Stimulated activated CD8-positive, alpha-beta memory T cell treated with anti-CD3 and anti-CD28 coated beads, Interleukin-15, amount 100 ng/mL, for 1 hour (primary cell): ENCODE results near the gene PHOX2A.

Source experiments
- DNase-seq: peaks from one replicate; pipeline ENCODE4 v3.0.0-alpha.2; 2020; ENCODE audit warnings: low read depth

PHOX2A gene

DNA sequence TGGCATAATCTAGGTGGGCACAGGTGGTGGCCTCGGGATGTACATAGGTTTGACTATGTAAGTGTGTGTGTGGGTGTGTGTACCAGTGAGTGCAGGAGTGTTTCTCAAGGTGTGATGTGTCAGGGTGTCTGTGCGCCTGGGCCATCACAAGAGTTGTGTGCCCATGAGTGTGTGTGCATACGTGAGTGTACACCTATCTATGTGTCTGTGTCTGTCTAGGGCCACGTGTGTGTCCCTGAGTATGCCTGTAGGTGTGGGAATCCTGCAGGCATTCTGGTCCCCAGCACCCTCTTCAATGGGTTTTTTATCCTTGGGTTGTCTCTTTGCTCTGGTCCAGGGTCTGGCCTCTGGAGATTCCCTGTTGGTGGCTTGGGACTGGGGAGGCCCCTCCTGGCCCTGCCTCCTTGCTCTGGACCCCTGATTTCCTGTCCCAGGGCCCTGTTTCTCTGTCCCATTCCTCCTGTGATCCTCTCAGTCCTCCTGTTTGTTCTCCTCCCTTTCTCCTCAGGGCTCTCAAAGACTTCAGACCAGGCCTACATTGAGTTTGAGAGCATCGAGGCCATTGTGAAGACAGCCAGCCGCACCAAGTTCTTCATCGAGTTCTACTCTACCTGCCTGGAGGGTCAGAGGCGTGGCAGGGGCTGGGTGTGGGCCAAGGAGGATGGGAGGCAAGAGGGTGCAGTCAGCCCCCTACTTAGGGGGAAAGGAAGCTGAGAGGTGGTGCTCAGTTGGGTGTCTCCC, 10.0 kb downstream of the PHOX2A start:
- no peak for DNase-seq

DNA sequence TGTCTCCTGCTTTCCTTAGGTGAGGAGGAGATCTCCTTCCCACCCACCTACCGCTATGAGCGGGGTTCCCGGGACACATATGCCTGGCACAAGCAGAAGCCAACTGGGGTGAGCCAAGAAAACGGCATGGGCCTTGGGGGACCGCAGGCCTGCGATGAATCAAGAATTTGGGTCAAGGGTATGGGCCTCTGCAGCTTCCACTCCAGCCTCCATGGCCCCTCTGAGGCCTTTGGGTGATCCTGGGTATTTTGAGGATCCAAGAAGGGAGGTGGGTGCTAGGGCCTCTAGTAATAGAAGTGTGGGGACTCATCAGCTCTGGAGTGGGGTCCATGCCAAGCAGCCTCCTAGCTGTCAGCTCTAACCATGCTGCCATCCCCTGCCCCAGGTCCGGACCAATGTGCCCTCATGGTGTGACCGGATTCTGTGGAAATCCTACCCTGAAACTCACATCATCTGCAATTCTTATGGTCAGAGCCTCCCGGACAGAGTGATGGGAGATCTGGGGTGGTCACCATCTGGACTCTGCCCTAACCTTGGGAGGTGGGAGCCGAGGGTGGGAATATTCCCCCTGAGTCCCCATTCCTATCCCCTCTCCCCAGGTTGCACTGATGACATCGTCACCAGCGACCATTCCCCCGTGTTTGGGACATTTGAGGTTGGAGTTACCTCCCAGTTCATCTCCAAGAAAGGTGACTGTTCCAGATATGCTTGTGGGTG, 10.8 kb downstream of the PHOX2A start:
- DNase-seq, result no peak

DNA sequence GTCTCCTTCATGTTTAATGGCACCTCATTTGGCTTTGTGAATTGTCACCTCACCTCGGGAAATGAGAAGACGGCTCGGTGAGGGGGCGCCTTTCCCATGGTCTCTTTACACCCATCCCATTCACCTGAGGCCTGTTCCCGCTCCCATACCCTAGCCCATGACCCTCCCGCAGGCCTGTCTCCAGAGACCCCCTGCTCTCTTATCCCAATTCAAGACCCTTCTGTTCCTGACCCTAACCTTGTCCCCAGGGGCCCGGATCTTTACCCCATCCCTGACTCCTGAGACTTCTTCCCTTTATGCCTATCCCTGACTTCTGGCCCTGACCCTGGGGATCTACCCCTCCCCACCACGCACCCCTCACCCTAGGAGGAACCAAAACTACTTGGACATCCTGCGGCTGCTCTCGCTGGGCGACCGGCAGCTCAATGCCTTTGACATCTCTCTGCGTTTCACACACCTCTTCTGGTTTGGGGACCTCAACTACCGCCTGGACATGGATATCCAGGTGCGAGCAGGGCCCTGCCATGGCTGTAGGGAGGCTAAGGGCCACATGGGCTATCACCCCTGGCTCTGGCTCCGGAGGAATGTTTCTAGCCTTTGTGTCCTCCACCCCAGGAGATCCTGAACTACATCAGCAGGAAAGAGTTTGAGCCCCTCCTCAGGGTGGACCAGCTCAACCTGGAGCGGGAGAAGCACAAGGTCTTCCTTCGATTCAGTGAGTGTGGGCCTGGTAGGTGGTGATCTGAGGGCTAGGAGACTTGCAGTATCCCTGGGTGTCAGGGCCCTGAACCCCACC, 11.5 kb downstream of the PHOX2A start:
- DNase-seq, result no peak

- DNase-seq, result no peak
These were observed 12.3 kb downstream of the PHOX2A start for GRCh38 chr11:72231396-72232259.

- DNase-seq, result no peak
These were observed 13.1 kb downstream of the PHOX2A start for GRCh38 chr11:72230764-72231365.

DNA sequence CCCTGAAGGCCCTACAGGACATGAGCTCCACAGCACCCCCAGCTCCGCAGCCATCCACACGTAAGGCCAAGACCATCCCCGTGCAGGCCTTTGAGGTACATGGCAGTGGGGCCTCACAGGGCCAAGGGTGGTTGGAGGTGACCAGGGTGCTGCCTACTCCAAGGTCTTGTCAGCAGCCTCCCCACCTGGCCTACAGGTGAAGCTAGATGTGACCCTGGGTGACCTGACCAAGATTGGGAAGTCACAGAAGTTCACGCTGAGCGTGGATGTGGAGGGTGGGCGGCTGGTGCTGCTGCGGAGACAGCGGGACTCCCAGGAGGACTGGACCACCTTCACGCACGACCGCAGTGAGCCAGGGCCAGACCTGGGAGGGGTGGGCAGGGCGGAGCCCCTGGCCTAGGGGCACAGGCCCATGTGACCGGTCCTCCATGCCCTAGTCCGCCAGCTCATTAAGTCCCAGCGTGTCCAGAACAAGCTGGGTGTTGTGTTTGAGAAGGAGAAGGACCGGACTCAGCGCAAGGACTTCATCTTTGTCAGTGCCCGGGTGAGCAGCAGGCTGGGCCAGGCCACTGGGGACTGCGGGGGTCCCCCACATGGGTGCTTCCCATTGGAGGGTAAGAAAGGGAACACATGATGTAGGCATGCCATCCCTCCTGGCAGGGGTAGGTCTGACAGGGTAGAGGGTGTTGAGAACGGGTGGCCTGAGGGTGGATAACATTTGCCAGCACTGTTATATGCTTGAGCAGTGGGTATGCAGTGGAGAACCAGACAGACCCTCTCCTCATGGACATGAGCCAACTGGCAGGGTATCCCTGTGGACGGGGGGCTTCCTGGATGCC, 13.8 kb downstream of the PHOX2A start:
- no peak for DNase-seq

DNA sequence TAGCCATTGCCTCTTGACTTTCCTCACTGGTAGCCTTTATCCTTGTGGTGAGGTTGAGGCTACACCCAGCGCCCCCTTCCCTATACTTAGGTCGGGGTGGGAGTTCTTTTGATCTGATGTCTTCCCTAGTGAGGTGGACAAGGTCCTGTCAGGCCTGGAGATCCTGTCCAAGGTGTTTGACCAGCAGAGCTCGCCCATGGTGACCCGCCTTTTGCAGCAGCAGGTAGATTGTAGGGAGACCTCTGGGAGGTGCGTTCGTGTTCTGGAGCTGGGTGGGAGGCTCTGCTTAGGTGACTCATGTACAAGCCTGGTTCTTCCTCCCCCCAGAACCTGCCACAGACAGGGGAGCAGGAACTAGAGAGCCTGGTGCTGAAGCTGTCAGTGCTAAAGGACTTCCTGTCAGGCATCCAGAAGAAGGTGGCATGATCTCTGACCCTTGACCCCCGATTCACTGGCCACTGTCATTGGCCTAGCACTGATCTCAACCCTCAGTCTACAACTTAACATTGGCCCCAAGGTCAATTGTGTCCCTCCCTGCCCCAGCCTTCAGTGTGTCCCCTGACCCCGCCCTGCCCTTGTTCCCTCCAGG, 14.5 kb downstream of the PHOX2A start:
- no peak for DNase-seq

DNA sequence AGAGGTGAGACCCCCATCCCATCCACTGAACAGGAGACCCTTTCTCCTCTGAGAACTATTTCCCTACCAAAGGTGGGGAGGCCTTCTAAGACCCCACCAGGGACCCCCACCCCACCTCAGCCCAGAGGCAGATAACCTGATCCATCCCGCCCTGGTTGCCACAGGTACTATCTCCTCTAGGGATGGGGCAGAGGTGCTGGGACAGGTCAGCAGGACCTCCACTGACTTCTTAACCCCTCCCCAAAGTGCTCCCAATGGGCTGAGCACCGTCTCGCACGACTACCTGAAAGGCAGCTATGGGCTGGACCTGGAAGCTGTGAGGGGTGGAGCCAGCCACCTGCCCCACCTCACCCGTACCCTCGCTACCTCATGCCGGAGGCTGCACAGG, 15.1 kb downstream of the PHOX2A start:
- DNase-seq, result no peak

GRCh38 chr11:72228229-72228843, 15.6 kb downstream of the PHOX2A start:
- DNase-seq, result no peak

DNA sequence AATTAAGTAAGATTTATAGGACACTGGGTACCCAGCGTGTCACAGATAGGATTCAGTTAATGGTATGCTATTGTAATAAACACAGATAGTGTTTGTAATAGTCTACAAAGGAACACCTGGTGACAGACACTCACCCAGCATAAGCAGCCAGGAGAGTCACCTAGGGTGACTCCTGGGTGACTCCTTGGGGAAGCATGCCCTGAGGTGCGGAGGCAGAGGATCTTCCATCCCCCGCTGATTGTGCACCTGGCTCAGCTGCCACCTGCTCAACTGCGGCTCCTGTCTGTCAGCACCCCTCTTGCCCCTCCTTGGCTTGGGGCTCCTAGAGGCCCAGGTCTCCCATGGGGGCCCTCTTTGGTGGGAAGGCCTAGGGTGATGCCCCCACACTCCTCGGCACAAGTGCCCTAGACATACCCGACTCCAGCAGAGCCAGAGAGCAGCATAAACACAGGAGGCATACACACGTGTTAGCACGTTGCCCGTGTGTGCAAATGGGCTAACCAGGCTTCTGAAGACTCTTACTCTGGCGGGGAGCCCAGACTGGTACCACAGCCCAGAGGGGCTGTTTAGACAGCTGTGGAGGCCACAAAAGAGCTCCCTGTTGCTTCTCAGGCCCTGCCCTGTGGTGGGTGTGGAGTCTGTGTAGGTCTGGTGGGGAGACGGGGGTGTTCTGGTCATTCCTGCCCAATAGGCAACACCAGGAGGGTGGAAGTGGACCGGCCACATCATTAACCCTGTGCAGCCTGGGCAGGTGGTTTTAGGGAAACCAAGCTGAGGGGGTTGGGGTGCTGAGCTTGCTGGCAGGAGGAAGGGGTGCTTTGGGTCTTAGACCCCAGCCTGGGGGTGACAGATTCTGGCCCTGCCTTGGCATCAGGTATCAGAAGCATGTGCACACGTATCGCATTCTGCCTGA, 16.4 kb downstream of the PHOX2A start:
- DNase-seq, result no peak

DNA sequence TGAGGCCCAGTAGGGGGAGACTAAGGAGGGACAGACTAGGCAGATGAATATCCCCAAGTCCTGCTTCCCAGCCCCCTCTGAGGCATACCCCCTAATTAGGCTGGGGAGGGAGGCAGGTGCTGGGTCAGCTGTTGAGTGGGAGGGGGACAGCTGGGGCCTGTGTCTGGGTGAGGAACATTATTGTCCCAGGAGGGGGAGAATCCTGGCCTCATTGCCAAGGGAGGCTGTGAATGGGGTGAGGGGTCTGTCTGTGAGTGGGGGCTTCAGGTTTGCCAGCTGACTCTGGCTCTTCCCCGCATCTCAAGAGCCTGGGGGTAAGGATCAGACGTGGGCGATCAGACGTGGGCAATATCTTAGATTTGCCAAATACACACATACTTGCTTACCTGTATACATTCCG, 17.3 kb downstream of the PHOX2A start:
- no peak for DNase-seq

- DNase-seq, result no peak
These were observed 18.5 kb downstream of the PHOX2A start for GRCh38 chr11:72225411-72225951.

DNA sequence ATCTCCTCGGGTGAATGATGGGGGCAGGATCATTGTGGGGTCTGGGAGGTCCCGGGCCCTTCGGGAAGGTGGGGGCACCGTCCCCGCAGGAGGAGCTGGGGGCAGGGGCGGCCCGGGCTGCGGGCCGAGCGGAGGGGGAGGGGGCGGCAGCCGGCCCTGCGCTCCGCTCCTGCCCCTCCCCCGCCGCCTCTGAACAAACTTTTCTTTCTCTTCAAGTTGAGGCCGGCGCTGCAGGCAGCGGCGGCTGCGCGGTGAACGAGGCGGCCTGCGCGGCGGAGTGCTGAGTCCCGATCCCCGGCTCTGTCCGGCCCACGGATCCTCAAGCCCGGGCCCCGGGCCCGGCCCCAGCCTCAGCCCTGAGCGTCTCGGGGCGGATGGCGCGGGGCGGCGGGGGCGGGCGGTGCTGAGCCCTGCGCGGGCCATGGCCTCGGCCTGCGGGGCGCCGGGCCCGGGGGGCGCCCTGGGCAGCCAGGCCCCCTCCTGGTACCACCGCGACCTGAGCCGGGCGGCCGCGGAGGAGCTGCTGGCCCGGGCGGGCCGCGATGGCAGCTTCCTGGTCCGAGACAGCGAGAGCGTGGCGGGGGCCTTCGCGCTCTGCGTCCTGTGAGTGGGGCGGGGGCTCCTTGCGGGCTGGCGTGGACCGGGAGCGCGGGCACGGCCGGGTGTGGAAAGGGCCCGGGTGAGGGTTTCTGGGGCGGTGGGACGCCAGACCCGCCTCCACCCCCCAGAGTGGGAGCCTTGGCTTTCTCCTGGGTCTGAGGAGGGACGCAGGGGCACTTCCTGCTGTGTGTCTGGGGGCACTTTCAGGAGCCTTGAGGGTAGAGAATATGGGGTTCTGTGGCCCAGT, 19.2 kb downstream of the PHOX2A start, which contains the start of gene INPPL1:
Gene INPPL1 (plus strand): TSS at position 204 of the 847 bp plus-strand sequence. CDS start 218 bp downstream, at position 422.
- no peak for DNase-seq

DNA sequence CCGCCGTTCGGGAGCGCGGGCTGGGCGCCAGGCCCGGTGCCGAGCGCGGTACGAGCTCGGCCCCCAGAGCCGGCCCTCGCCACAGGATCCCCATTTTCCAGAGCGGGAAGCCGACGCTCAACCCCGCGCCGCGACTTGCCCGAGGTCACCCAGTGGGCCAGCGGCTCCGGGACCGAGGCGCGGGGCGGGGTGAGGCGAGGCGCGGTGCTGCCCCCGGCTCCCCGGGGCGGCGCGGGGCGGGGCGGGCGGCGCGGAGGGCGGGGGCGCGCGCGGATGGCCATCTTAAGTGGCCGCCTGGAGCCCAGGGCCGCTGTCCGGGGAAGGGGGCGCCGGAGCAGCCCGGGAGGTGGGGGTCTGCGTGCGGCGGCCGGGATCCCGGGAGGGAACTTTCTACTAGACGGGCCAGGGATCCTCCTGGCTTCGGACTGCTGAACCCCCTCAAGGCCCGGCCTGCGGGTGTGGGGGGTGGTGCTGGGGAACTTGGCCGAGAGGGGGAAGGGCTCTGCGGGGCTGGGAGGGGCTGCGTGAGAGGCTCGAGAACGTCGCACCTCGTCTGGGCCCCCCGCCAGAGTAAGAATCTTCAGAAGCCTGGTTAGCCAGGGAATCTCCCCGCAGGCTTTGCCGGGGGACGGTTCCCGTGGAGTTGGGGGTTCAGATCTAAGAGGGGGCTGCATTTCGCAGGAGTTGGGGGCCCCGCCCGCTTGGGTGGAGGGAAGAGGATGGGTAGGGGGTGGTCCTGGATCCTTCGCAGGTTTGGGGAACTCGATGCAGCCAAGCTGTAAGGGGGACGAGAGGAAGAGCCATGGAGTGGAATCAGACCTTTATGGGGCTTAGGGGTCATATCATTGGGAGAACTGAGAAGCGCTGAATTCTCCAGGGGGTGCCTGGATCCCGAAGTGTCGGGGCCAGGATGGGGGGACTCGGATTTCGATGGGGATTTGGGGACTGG, 20.1 kb downstream of the PHOX2A start:
- DNase-seq, result peak; percentile 24

- peak; percentile 84 for DNase-seq
These were observed 20.9 kb downstream of the PHOX2A start for GRCh38 chr11:72222907-72223614.
